Loucy (cell line): Measurements from ENCODE around the gene HDAC10.

Experiments used
- H2AFZ ChIP-seq: fragments of 200-600 bp; sonication (generic); 2 replicates; pipeline ENCODE4 v1.6.0; 2016; ENCODE audit warnings: antibody characterized with exemption, mild to moderate bottlenecking, low read length, moderate library complexity
- H3F3A ChIP-seq: fragments of 200-600 bp; 2 replicates; pipeline ENCODE4 v1.6.0; 2016; ENCODE audit warnings: antibody characterized with exemption, low read depth, mild to moderate bottlenecking
- H3K27me3 ChIP-seq: fragments of 200-600 bp; sonication (generic); 2 replicates; pipeline ENCODE4 v1.6.1; 2014; ENCODE audit warnings: low read length, mild to moderate bottlenecking; ENCODE audit not compliant: insufficient read depth, poor library complexity, severe bottlenecking
- H3K36me3 ChIP-seq: fragments of 200-600 bp; sonication (generic); 2 replicates; pipeline ENCODE4 v1.6.1; 2016; ENCODE audit warnings: low read length; ENCODE audit not compliant: insufficient read depth
- H3K4me1 ChIP-seq: fragments of 200-600 bp; sonication (generic); 2 replicates; pipeline ENCODE4 v1.5.1; 2014; ENCODE audit warnings: low read length, mild to moderate bottlenecking; ENCODE audit not compliant: insufficient read depth, poor library complexity, severe bottlenecking
- H3K4me2 ChIP-seq: fragments of 200-600 bp; sonication (generic); 2 replicates; pipeline ENCODE4 v1.6.0; 2014; ENCODE audit warnings: antibody characterized with exemption, low read length, low read depth, mild to moderate bottlenecking; ENCODE audit not compliant: poor library complexity, severe bottlenecking
- H3K4me3 ChIP-seq: fragments of 200-600 bp; sonication (generic); 2 replicates; pipeline ENCODE4 v1.5.1; 2014; ENCODE audit warnings: low read length, mild to moderate bottlenecking, mixed read lengths; ENCODE audit not compliant: poor library complexity, severe bottlenecking
- H3K79me2 ChIP-seq: fragments of 200-600 bp; sonication (generic); 2 replicates; pipeline ENCODE4 v1.6.1; 2014; ENCODE audit warnings: low read length; ENCODE audit not compliant: insufficient read depth
- H3K9ac ChIP-seq: fragments of 200-600 bp; sonication (generic); 2 replicates; pipeline ENCODE4 v1.6.0; 2014; ENCODE audit warnings: mild to moderate bottlenecking, low read depth, low read length, moderate library complexity; ENCODE audit not compliant: poor library complexity, severe bottlenecking
- H3K9me2 ChIP-seq: fragments of 200-600 bp; sonication (generic); replicated peaks from 2 replicates; pipeline ENCODE4 v1.6.1; 2016; ENCODE audit warnings: low read depth, low read length, mixed read lengths
- H3K9me3 ChIP-seq: fragments of 200-600 bp; sonication (generic); 2 replicates; pipeline ENCODE4 v1.6.1; 2014; ENCODE audit warnings: mild to moderate bottlenecking, antibody characterized with exemption, low read length, low read depth; ENCODE audit not compliant: insufficient read depth
- H4K20me1 ChIP-seq: fragments of 200-600 bp; sonication (generic); 2 replicates; pipeline ENCODE4 v1.6.0; 2014; ENCODE audit warnings: antibody characterized with exemption, low read length, mild to moderate bottlenecking; ENCODE audit not compliant: insufficient read depth, poor library complexity, severe bottlenecking
- CTCF ChIP-seq: fragments of 200-600 bp; sonication (generic); conservative IDR thresholded peaks from 2 replicates; pipeline ENCODE4 v1.5.1; 2014; ENCODE audit warnings: mild to moderate bottlenecking, antibody characterized with exemption, low read length
- EZH2phosphoT487 ChIP-seq: fragments of 200-600 bp; IDR thresholded peaks from 2 replicates; pipeline ENCODE4 v1.6.1; 2018; ENCODE audit warnings: antibody characterized with exemption, mild to moderate bottlenecking, moderate library complexity, borderline replicate concordance

HDAC10 gene

GRCh38 chr22:50277761-50278160 is 26.7 kb upstream of the HDAC10 start:
- Histone ChIP-seq H3K9me3 (no peaks in the 10 kb centered on the region), H3K27me3 (no peaks in the 10 kb centered on the region), H3K4me3 (no peak overlapping the region), H2AFZ (no peak overlapping the region), H4K20me1 (no peaks in the 10 kb centered on the region), H3F3A (no peaks in the 10 kb centered on the region), H3K9me2 (no peaks in the 10 kb centered on the region), H3K4me1 (no peaks in the 10 kb centered on the region), H3K79me2 (no peaks in the 10 kb centered on the region), H3K4me2 (no peak overlapping the region), H3K36me3 (no peaks in the 10 kb centered on the region; the same call in 1 of the 2 replicates), H3K9ac (no peak overlapping the region)
- TF ChIP-seq CTCF: no peak
- TF ChIP-seq EZH2phosphoT487: no peak

- Histone ChIP-seq H3K4me2 (no peak overlapping the region), H3F3A (no peaks in the 10 kb centered on the region), H3K4me1 (peaks cover 5% of the 10 kb centered on the region), H3K9me3 (no peaks in the 10 kb centered on the region), H4K20me1 (no peaks in the 10 kb centered on the region), H3K79me2 (no peaks in the 10 kb centered on the region), H3K9me2 (no peaks in the 10 kb centered on the region), H3K36me3 (no peaks in the 10 kb centered on the region; the same call in 1 of the 2 replicates), H3K27me3 (no peaks in the 10 kb centered on the region), H3K4me3 (no peak overlapping the region), H3K9ac (no peak overlapping the region), H2AFZ (no peak overlapping the region)
- TF ChIP-seq CTCF (peak; percentile 61), EZH2phosphoT487 (no peak)
These were observed 25.1 kb upstream of the HDAC10 start for GRCh38 chr22:50276143-50276542.

GRCh38 chr22:50275181-50276055 is 24.4 kb upstream of the HDAC10 start:
- H3F3A ChIP-seq: no peaks in the 10 kb centered on the region
- TF ChIP-seq CTCF (no peak), EZH2phosphoT487 (no peak)
- H3K9ac ChIP-seq: no peak overlapping the region
- H3K4me1 ChIP-seq: peaks cover 8% of the 10 kb centered on the region
- no peaks in the 10 kb centered on the region for H4K20me1 ChIP-seq
- no peak overlapping the region for H3K4me3 ChIP-seq
- no peaks in the 10 kb centered on the region for H3K79me2 ChIP-seq
- no peaks in the 10 kb centered on the region; the same call in 1 of the 2 replicates for H3K36me3 ChIP-seq
- no peak overlapping the region for H2AFZ ChIP-seq
- no peaks in the 10 kb centered on the region for H3K27me3 ChIP-seq
- no peak overlapping the region for H3K4me2 ChIP-seq
- no peaks in the 10 kb centered on the region for H3K9me3 ChIP-seq
- no peaks in the 10 kb centered on the region for H3K9me2 ChIP-seq
